HepG2 (cell line): ENCODE measurements around the gene SH2D3A. TPM values are rescaled to one million over a fixed set of nuclear protein-coding genes. Genes with fewer than 3 reads are reported as not detected.
A peak's percentile ranks its signal among the peaks of the same experiment; 100 is the strongest.

ENCODE experiments used
- CREB1 ChIP-seq, 2 experiments: fragments of 450-650 bp in 1 of 2; IDR thresholded peaks; 2 replicates each; pipeline ENCODE4 v1.6.1; 2016 to 2017; ENCODE audit warnings: control low read depth in 1 of 2, mild to moderate bottlenecking in 1 of 2, missing compliant biosample characterization in 1 of 2, missing genetic modification characterization in 1 of 2
- ETV5 ChIP-seq: IDR thresholded peaks from 2 replicates; pipeline ENCODE4 v1.6.1; 2018; ENCODE audit warnings: missing biosample characterization, missing genetic modification reagents, inconsistent platforms, borderline replicate concordance
- NR1H2 ChIP-seq: sonication (generic); formaldehyde crosslinking; IDR thresholded peaks from 2 replicates; pipeline ENCODE4 v1.8.1; 2022; ENCODE audit warnings: low read depth, missing genetic modification reagents, borderline replicate concordance
- SIX1 ChIP-seq: sonication (generic); formaldehyde crosslinking; IDR thresholded peaks from 2 replicates; pipeline ENCODE4 v1.4.0; 2020; ENCODE audit warnings: missing genetic modification reagents, borderline replicate concordance
- STAT5B ChIP-seq: sonication (generic); formaldehyde crosslinking; IDR thresholded peaks from 2 replicates; pipeline ENCODE4 v1.4.0; 2020; ENCODE audit warnings: missing genetic modification reagents
- ZBTB38 ChIP-seq: sonication (generic); formaldehyde crosslinking; IDR thresholded peaks from 2 replicates; pipeline ENCODE4 v1.5.1; 2020; ENCODE audit warnings: mild to moderate bottlenecking, missing genetic modification reagents
- ZFYVE20 ChIP-seq: sonication (generic); formaldehyde crosslinking; IDR thresholded peaks from 2 replicates; pipeline ENCODE4 v1.8.0; 2023; ENCODE audit warnings: low read depth, mild to moderate bottlenecking, moderate library complexity, missing genetic modification reagents, borderline replicate concordance
- ZNF124 ChIP-seq: sonication (generic); formaldehyde crosslinking; IDR thresholded peaks from 2 replicates; pipeline ENCODE4 v1.4.0; 2020; ENCODE audit warnings: missing genetic modification reagents
- ZNF3 ChIP-seq: IDR thresholded peaks from 2 replicates; pipeline ENCODE4 v1.7.0; 2017; ENCODE audit warnings: inconsistent platforms
- ZNF335 ChIP-seq: sonication (generic); formaldehyde crosslinking; IDR thresholded peaks from 2 replicates; pipeline ENCODE4 v1.4.0; 2020; ENCODE audit warnings: missing genetic modification reagents
- ZNF674 ChIP-seq: sonication (generic); formaldehyde crosslinking; IDR thresholded peaks from 2 replicates; pipeline ENCODE4 v1.5.0; 2020; ENCODE audit warnings: low read depth, mild to moderate bottlenecking, missing genetic modification reagents
- polyA plus RNA-seq, 8 experiments: library from polyadenylated mRNA; depleted of rRNA in 3 of 8; stranded (reverse) in 7 of 8; unstranded in 1 of 8; fragments of >200 nt; fragmentation: Illumina TruSeq in 4 of 8; extraction: Trizol in 4 of 8; gene quantifications; 2 replicates each; pipeline versions ENCODE4 v1.2.1 to v1.2.3, GENCODE V29; 2011 to 2016; ENCODE audit warnings: low read depth in 4 of 8, missing spikeins in 1 of 8, mixed read lengths in 1 of 8; ENCODE audit not compliant: insufficient read depth in 1 of 8
- total RNA-seq, 5 experiments: library from RNA; depleted of rRNA; stranded (reverse); fragments of >200 nt; fragmentation: Illumina TruSeq; extraction: Trizol; gene quantifications; 2 replicates each; pipeline ENCODE4 v1.2.3, GENCODE V29; 2016; ENCODE audit warnings: low read depth in 1 of 5
- TF ChIP-seq, protein P1 (sequence below): sonication (generic); formaldehyde crosslinking; IDR thresholded peaks from 2 replicates; pipeline ENCODE4 v1.4.0; 2020; ENCODE audit warnings: missing genetic modification reagents
- TF ChIP-seq, protein P2 (sequence below): sonication (generic); formaldehyde crosslinking; IDR thresholded peaks from 2 replicates; pipeline ENCODE4 v1.5.0; 2020; ENCODE audit warnings: mild to moderate bottlenecking, missing genetic modification reagents, borderline replicate concordance
- TF ChIP-seq, protein P3 (sequence below): sonication (generic); formaldehyde crosslinking; IDR thresholded peaks from 2 replicates; pipeline ENCODE4 v1.4.0; 2020; ENCODE audit warnings: missing genetic modification reagents, borderline replicate concordance
- TF ChIP-seq, protein P4 (sequence below): sonication (generic); formaldehyde crosslinking; IDR thresholded peaks from 2 replicates; pipeline ENCODE4 v1.8.0; 2022; ENCODE audit warnings: mild to moderate bottlenecking, missing genetic modification reagents, borderline replicate concordance

Gene SH2D3A
- total and polyA plus RNA-seq, 2 of the 13 experiments (the other 11 are each of a cell fraction or from before 2014, with no cell fraction given): 1.0 to 2.2 TPM

DNA sequence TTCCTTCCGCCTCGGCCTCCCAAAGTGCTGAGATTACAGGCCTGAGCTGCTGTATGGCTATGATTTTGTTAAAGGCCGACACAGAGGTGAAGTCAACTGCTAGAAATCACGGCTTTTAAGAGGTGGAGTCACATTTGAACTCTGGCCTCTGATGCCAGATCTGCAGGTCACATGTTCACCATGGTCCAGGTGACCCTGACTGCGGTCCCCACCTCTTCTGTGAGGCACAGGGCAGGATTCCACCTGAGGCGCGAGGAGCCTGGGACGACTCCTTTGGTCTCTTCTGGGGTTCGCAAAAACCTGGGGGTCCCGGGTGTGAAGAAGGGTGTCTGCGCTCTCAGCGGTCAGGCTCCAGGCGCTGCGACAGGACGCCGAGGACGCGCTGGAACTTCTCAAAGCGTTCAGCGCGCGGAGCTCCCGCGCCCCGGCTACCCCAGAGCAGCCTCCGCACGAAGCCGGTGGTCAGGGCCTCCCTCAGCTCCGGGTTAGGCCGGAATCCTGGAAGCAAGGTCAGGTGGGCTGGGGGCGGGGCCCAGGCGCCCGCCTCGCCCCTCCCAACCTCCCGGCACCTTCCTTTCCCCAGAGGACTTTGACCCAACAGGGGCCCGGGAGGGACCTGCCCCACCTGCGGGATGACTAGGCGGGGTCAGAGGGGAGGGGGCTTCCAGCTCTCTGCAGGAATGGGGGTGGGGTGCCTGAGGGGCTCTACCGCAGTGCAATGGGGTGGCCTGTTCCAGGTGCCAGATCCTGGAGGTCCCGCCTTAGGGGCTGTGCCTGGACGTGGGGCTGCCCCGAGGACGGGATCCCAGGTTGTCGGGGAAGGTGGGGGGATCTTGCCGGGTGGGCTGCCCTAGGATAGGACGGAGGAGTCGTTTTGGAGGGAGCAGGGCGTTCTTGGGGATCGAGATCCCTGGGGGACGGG is 14.7 kb downstream of the SH2D3A start (continued):
- TF ChIP-seq NR1H2 (no peak), STAT5B (CRISPR knock-in tag) (no peak), SIX1 (no peak), ZNF124 (CRISPR knock-in tag) (no peak), ZFYVE20 (no peak), ETV5 (no peak), ZNF335 (CRISPR knock-in tag) (no peak; the same call in 1 of the 2 replicates), ZNF674 (CRISPR knock-in tag) (no peak), ZNF3 (CRISPR knock-in tag) (no peak), ZBTB38 (CRISPR knock-in tag) (no peak), CREB1 (IDR thresholded peaks at IDR 0.05) (no peak), CREB1 (CRISPR knock-in tag; IDR thresholded peaks at IDR 0.05) (0 out of 2 replicates have a peak, but pooled peaks have one; percentile 32)
- TF ChIP-seq, protein P1, sequence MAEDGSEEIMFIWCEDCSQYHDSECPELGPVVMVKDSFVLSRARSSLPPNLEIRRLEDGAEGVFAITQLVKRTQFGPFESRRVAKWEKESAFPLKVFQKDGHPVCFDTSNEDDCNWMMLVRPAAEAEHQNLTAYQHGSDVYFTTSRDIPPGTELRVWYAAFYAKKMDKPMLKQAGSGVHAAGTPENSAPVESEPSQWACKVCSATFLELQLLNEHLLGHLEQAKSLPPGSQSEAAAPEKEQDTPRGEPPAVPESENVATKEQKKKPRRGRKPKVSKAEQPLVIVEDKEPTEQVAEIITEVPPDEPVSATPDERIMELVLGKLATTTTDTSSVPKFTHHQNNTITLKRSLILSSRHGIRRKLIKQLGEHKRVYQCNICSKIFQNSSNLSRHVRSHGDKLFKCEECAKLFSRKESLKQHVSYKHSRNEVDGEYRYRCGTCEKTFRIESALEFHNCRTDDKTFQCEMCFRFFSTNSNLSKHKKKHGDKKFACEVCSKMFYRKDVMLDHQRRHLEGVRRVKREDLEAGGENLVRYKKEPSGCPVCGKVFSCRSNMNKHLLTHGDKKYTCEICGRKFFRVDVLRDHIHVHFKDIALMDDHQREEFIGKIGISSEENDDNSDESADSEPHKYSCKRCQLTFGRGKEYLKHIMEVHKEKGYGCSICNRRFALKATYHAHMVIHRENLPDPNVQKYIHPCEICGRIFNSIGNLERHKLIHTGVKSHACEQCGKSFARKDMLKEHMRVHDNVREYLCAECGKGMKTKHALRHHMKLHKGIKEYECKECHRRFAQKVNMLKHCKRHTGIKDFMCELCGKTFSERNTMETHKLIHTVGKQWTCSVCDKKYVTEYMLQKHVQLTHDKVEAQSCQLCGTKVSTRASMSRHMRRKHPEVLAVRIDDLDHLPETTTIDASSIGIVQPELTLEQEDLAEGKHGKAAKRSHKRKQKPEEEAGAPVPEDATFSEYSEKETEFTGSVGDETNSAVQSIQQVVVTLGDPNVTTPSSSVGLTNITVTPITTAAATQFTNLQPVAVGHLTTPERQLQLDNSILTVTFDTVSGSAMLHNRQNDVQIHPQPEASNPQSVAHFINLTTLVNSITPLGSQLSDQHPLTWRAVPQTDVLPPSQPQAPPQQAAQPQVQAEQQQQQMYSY (CRISPR knock-in tag): no peak; the same call in 1 of the 2 replicates
- TF ChIP-seq, protein P2, sequence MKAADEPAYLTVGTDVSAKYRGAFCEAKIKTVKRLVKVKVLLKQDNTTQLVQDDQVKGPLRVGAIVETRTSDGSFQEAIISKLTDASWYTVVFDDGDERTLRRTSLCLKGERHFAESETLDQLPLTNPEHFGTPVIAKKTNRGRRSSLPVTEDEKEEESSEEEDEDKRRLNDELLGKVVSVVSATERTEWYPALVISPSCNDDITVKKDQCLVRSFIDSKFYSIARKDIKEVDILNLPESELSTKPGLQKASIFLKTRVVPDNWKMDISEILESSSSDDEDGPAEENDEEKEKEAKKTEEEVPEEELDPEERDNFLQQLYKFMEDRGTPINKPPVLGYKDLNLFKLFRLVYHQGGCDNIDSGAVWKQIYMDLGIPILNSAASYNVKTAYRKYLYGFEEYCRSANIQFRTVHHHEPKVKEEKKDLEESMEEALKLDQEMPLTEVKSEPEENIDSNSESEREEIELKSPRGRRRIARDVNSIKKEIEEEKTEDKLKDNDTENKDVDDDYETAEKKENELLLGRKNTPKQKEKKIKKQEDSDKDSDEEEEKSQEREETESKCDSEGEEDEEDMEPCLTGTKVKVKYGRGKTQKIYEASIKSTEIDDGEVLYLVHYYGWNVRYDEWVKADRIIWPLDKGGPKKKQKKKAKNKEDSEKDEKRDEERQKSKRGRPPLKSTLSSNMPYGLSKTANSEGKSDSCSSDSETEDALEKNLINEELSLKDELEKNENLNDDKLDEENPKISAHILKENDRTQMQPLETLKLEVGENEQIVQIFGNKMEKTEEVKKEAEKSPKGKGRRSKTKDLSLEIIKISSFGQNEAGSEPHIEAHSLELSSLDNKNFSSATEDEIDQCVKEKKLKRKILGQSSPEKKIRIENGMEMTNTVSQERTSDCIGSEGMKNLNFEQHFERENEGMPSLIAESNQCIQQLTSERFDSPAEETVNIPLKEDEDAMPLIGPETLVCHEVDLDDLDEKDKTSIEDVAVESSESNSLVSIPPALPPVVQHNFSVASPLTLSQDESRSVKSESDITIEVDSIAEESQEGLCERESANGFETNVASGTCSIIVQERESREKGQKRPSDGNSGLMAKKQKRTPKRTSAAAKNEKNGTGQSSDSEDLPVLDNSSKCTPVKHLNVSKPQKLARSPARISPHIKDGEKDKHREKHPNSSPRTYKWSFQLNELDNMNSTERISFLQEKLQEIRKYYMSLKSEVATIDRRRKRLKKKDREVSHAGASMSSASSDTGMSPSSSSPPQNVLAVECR (CRISPR knock-in tag): peak; percentile 50; the same call in 1 of the 2 replicates
- TF ChIP-seq, protein P3, sequence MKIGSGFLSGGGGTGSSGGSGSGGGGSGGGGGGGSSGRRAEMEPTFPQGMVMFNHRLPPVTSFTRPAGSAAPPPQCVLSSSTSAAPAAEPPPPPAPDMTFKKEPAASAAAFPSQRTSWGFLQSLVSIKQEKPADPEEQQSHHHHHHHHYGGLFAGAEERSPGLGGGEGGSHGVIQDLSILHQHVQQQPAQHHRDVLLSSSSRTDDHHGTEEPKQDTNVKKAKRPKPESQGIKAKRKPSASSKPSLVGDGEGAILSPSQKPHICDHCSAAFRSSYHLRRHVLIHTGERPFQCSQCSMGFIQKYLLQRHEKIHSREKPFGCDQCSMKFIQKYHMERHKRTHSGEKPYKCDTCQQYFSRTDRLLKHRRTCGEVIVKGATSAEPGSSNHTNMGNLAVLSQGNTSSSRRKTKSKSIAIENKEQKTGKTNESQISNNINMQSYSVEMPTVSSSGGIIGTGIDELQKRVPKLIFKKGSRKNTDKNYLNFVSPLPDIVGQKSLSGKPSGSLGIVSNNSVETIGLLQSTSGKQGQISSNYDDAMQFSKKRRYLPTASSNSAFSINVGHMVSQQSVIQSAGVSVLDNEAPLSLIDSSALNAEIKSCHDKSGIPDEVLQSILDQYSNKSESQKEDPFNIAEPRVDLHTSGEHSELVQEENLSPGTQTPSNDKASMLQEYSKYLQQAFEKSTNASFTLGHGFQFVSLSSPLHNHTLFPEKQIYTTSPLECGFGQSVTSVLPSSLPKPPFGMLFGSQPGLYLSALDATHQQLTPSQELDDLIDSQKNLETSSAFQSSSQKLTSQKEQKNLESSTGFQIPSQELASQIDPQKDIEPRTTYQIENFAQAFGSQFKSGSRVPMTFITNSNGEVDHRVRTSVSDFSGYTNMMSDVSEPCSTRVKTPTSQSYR (CRISPR knock-in tag): peak; percentile 51; the same call in 1 of the 2 replicates
- TF ChIP-seq, protein P4, sequence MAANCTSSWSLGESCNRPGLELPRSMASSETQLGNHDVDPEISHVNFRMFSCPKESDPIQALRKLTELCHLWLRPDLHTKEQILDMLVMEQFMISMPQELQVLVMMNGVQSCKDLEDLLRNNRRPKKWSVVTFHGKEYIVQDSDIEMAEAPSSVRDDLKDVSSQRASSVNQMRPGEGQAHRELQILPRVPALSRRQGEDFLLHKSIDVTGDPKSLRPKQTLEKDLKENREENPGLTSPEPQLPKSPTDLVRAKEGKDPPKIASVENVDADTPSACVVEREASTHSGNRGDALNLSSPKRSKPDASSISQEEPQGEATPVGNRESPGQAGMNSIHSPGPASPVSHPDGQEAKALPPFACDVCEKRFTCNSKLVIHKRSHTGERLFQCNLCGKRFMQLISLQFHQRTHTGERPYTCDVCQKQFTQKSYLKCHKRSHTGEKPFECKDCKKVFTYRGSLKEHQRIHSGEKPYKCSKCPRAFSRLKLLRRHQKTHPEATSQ: no peak
